ENCODE results near the gene MAST2.

- TF ChIP-seq CTCF (IDR thresholded peaks at IDR 0.05) (no peak), POLR2A (IDR thresholded peaks at IDR 0.05) (no peak)
Measured at GRCh38 chr1:46070164-46070814, 266.9 kb downstream of the MAST2 start.
